IMR-90 (cell line): ENCODE measurements around the gene PAK5. TPM values are rescaled to one million over a fixed set of nuclear protein-coding genes. Genes with fewer than 3 reads are reported as not detected.

Experiments
- ATAC-seq: fragments of 200-7000 bp; cut with Tn5 transposase; 2 replicates; pipeline ENCODE4 v1.9.1; 2020; ENCODE audit warnings: low read depth, mild to moderate bottlenecking, moderate library complexity
- BruUV-seq: library from RNA; stranded (reverse); fragments of 400-500 nt; replicated peaks from 2 replicates; lab custom pipeline; 2021; lab: Mats Ljungman, UMichigan
- CTCF ChIA-PET: fragments of 300-600 bp; formaldehyde crosslinking; extraction: SDS; loops from one replicate; lab custom pipeline; 2021; ENCODE audit warnings: antibody characterized with exemption; lab: Yijun Ruan, JAX
- POLR2A ChIA-PET: fragments of 300-600 bp; sonication (Branson Sonifier 250); formaldehyde crosslinking; loops from one replicate; lab custom pipeline; 2022; ENCODE audit warnings: antibody characterized with exemption; ENCODE audit not compliant: unreplicated experiment; lab: Charles Lee
- DNase-seq: peaks from one replicate; pipeline ENCODE4 v3.0.0; 2013
- H2AFZ ChIP-seq: replicated peaks from 2 replicates; pipeline ENCODE3; 2013; ENCODE audit warnings: low read length, mild to moderate bottlenecking; ENCODE audit not compliant: poor library complexity
- H2AK5ac ChIP-seq: 2 replicates; pipeline ENCODE4 v1.6.1; 2013; ENCODE audit warnings: low read depth, low read length, inconsistent platforms
- H2AK9ac ChIP-seq: replicated peaks from 2 replicates; pipeline ENCODE3; 2013; ENCODE audit warnings: mild to moderate bottlenecking, low read depth, low read length, moderate library complexity; ENCODE audit not compliant: poor library complexity
- H2BK120ac ChIP-seq: 2 replicates; pipeline ENCODE4 v1.6.1; 2013; ENCODE audit warnings: low read depth, low read length, inconsistent platforms
- H2BK15ac ChIP-seq: 3 replicates; pipeline ENCODE4 v1.6.1; 2013; ENCODE audit warnings: low read depth, low read length, inconsistent platforms
- H2BK20ac ChIP-seq: 2 replicates; pipeline ENCODE4 v1.6.1; 2013; ENCODE audit warnings: low read depth, mild to moderate bottlenecking, inconsistent platforms, low read length, moderate library complexity
- H2BK5ac ChIP-seq: 2 replicates; pipeline ENCODE4 v1.6.1; 2013; ENCODE audit warnings: mild to moderate bottlenecking, low read depth, low read length, inconsistent platforms; ENCODE audit not compliant: poor library complexity, severe bottlenecking
- H3K14ac ChIP-seq: replicated peaks from 2 replicates; pipeline ENCODE4 v1.6.1; 2013; ENCODE audit warnings: low read depth, low read length, inconsistent platforms
- H3K18ac ChIP-seq: 2 replicates; pipeline ENCODE4 v1.6.1; 2013; ENCODE audit warnings: low read depth, low read length, control low read depth
- H3K23ac ChIP-seq: 2 replicates; pipeline ENCODE4 v1.6.1; 2013; ENCODE audit warnings: low read depth, low read length, inconsistent platforms
- H3K27ac ChIP-seq: 2 replicates; pipeline ENCODE4 v1.5.1; 2013; ENCODE audit warnings: mild to moderate bottlenecking, control low read depth, low read length; ENCODE audit not compliant: insufficient read depth
- H3K27me3 ChIP-seq: 2 replicates; pipeline ENCODE4 v1.6.1; 2013; ENCODE audit warnings: low read length; ENCODE audit not compliant: control insufficient read depth, insufficient read depth
- H3K36me3 ChIP-seq: 2 replicates; pipeline ENCODE4 v1.6.1; 2013; ENCODE audit warnings: low read length, mixed read lengths; ENCODE audit not compliant: control insufficient read depth, insufficient read depth
- H3K4ac ChIP-seq: 2 replicates; pipeline ENCODE4 v1.6.1; 2013; ENCODE audit warnings: low read depth, low read length, inconsistent platforms
- H3K4me1 ChIP-seq: 2 replicates; pipeline ENCODE4 v1.6.1; 2013; ENCODE audit warnings: low read length, mixed read lengths; ENCODE audit not compliant: control insufficient read depth, insufficient read depth
- H3K4me2 ChIP-seq: 2 replicates; pipeline ENCODE4 v1.6.1; 2013; ENCODE audit warnings: low read depth, mild to moderate bottlenecking, control low read depth, low read length, moderate library complexity
- H3K4me3 ChIP-seq: 2 replicates; pipeline ENCODE4 v1.5.1; 2013; ENCODE audit warnings: low read depth, mild to moderate bottlenecking, control low read depth, low read length, moderate library complexity; ENCODE audit not compliant: insufficient read depth
- H3K56ac ChIP-seq: 2 replicates; pipeline ENCODE4 v1.6.1; 2013; ENCODE audit warnings: low read length, inconsistent platforms; ENCODE audit not compliant: insufficient read depth; ENCODE audit errors: extremely low read depth
- H3K79me1 ChIP-seq, 2 experiments: 2 replicates each; pipeline ENCODE4 v1.6.1; 2013; ENCODE audit warnings: low read length in 2 of 2, inconsistent platforms in 1 of 2, low read depth in 1 of 2
- H3K9ac ChIP-seq: 2 replicates; pipeline ENCODE4 v1.6.1; 2013; ENCODE audit warnings: low read depth, low read length, control low read depth
- H3K9me1 ChIP-seq: 2 replicates; pipeline ENCODE4 v1.6.1; 2013; ENCODE audit warnings: low read length, inconsistent platforms; ENCODE audit not compliant: insufficient read depth
- H3K9me3 ChIP-seq: 2 replicates; pipeline ENCODE4 v1.6.1; 2013; ENCODE audit warnings: low read length; ENCODE audit not compliant: control insufficient read depth, insufficient read depth
- H4K20me1 ChIP-seq: 2 replicates; pipeline ENCODE4 v1.6.1; 2013; ENCODE audit warnings: low read length, inconsistent platforms; ENCODE audit not compliant: insufficient read depth
- H4K5ac ChIP-seq: 2 replicates; pipeline ENCODE4 v1.6.1; 2013; ENCODE audit warnings: mild to moderate bottlenecking, low read depth, low read length, control low read depth
- H4K8ac ChIP-seq, 2 experiments: 2 replicates each; pipeline ENCODE4 v1.6.1; 2013; ENCODE audit warnings: low read depth in 2 of 2, low read length in 2 of 2, control low read depth in 1 of 2, inconsistent platforms in 1 of 2
- H4K91ac ChIP-seq: 2 replicates; pipeline ENCODE4 v1.6.1; 2013; ENCODE audit warnings: low read depth, low read length, inconsistent platforms; ENCODE audit not compliant: insufficient read depth
- CHD1 ChIP-seq: IDR thresholded peaks from 2 replicates; pipeline ENCODE4 v1.6.1; 2012; ENCODE audit warnings: low read depth, low read length, improper control_type of control experiment
- CTCF ChIP-seq: conservative IDR thresholded peaks from 2 replicates; pipeline ENCODE4 v1.5.1; 2012; ENCODE audit warnings: mild to moderate bottlenecking, low read depth, low read length, improper control_type of control experiment
- FOS ChIP-seq: fragments of 150-350 bp; IDR thresholded peaks from 2 replicates; pipeline ENCODE4 v1.6.1; 2016; ENCODE audit warnings: low read depth, low read length
- MAFK ChIP-seq: IDR thresholded peaks from 2 replicates; pipeline ENCODE4 v1.6.1; 2012; ENCODE audit warnings: low read depth, low read length, improper control_type of control experiment
- MAZ ChIP-seq: IDR thresholded peaks from 2 replicates; pipeline ENCODE4 v1.6.1; 2012; ENCODE audit warnings: low read depth, mild to moderate bottlenecking, low read length, improper control_type of control experiment, moderate library complexity, borderline replicate concordance
- RAD21 ChIP-seq: IDR thresholded peaks from 2 replicates; pipeline ENCODE4 v1.6.1; 2012; ENCODE audit warnings: low read length, improper control_type of control experiment
- RCOR1 ChIP-seq: IDR thresholded peaks from 2 replicates; pipeline ENCODE4 v1.6.1; 2012; ENCODE audit warnings: mild to moderate bottlenecking, low read length, improper control_type of control experiment; ENCODE audit not compliant: insufficient replicate concordance
- RFX5 ChIP-seq: IDR thresholded peaks from 2 replicates; pipeline ENCODE4 v1.8.0; 2012; ENCODE audit warnings: low read depth, mild to moderate bottlenecking, low read length, moderate library complexity
- SMC3 ChIP-seq: fragments of 150-350 bp; IDR thresholded peaks from 2 replicates; pipeline ENCODE4 v1.6.1; 2016; ENCODE audit warnings: low read depth, mild to moderate bottlenecking, antibody characterized with exemption, low read length, moderate library complexity
- USF2 ChIP-seq: fragments of 150-350 bp; IDR thresholded peaks from 2 replicates; pipeline ENCODE4 v1.6.1; 2017; ENCODE audit warnings: mild to moderate bottlenecking, antibody characterized with exemption, low read length, low read depth
- WGBS, 2 experiments: methylation state at CpG; one replicate each; pipeline versions ENCODE4 v1.1.5 to v1.1.7; 2013; ENCODE audit warnings: missing lambda C conversion rate in 2 of 2; ENCODE audit not compliant: insufficient read length in 1 of 2; ENCODE audit errors: extremely low coverage in 2 of 2; 5-methylcytosine and 5-hydroxymethylcytosine counted together
- dilution Hi-C: fragments of 300-500 bp; cut with HindIII; formaldehyde crosslinking; loops from one replicate; pipeline ENCODE4 v1.14.3; 2018; ENCODE audit warnings: low sequenced_read_pairs; ENCODE audit not compliant: unreplicated experiment
- in situ Hi-C: fragments of 300-500 bp; cut with MboI; formaldehyde crosslinking; loops from 3 replicates; pipeline ENCODE4 v1.14.3; 2019; ENCODE audit warnings: low sequenced_read_pairs, inconsistent platforms, mixed read lengths
- intact Hi-C: fragments of 100-400 bp; cut with micrococcal nuclease; formaldehyde crosslinking; loops from 2 replicates; pipeline ENCODE4 v1.10.0; 2022
- polyA plus RNA-seq, 3 experiments: library from polyadenylated mRNA; depleted of rRNA; stranded (reverse); fragments of >200 nt; gene quantifications; 2 replicates each; pipeline ENCODE4 v1.2.3, GENCODE V29; 2012; ENCODE audit warnings: low replicate concordance in 1 of 3
- total RNA-seq: library from RNA; depleted of rRNA; stranded (reverse); fragments of >200 nt; gene quantifications from 2 replicates; pipeline ENCODE4 v1.2.3, GENCODE V29; 2012

The PAK5 gene
- total and polyA plus RNA-seq, 2 of the 4 experiments (the other 2 are of a cell fraction) = not detected

GRCh38 chr20:9574181-9574580 lies 264.7 kb downstream of the PAK5 start:
- no peak for TF ChIP-seq CTCF
- no peak for TF ChIP-seq MAZ
- TF ChIP-seq CHD1 = no peak
- TF ChIP-seq USF2 = no peak
- no peak for TF ChIP-seq FOS
- no peak for TF ChIP-seq MAFK
- no peak for TF ChIP-seq SMC3
- no peak for TF ChIP-seq RFX5
- TF ChIP-seq RCOR1 = no peak
- TF ChIP-seq RAD21 = no peak
- WGBS, 2 experiments = no CpG with 5 or more reads among the region's 7 CpGs

More at GRCh38 chr20:9574181-9574580, 264.7 kb downstream of the PAK5 start:
- ChIA-PET POLR2A (no interaction called here), CTCF (no interaction called here)
- Histone ChIP-seq H2BK15ac (no peak overlapping the region), H4K91ac (no peak overlapping the region), H4K20me1 (no peaks in the 10 kb centered on the region), H3K27me3 (peaks cover 19% of the 10 kb centered on the region), H3K9me1 (no peaks in the 10 kb centered on the region), H3K4me2 (no peak overlapping the region), H2BK20ac (no peak overlapping the region), H2BK120ac (no peak overlapping the region), H3K4me3 (no peak overlapping the region), H3K4ac (no peak overlapping the region), H3K9me3 (no peaks in the 10 kb centered on the region), H3K4me1 (no peaks in the 10 kb centered on the region), H2AK5ac (no peak overlapping the region), H3K36me3 (no peaks in the 10 kb centered on the region), H2AFZ (no peak overlapping the region), H3K23ac (no peak overlapping the region), H3K56ac (no peak overlapping the region), H3K14ac (no peak overlapping the region), H4K5ac (no peak overlapping the region), H3K79me1 (no peaks in the 10 kb centered on the region), H3K9ac (no peak overlapping the region), H3K18ac (no peak overlapping the region), H2BK5ac (no peak overlapping the region), H3K27ac (no peak overlapping the region), H2AK9ac (no peak overlapping the region), H4K8ac (no peak overlapping the region)
- BruUV-seq = no TSS peak
- dilution Hi-C loops = no loop called here
- intact Hi-C loops = no loop called here
- DNase-seq = no peak
- no peak for ATAC-seq
- in situ Hi-C loops = no loop called here
